Esophagus squamous epithelium (tissue), 4 donors: ENCODE measurements around the gene PEX7.
"Not testable (repeated sequence)": the region's sequence is repeated elsewhere in the genome, so short reads cannot be mapped to it uniquely, and the experiment has no call there.

Source experiments
- CTCF ChIP-seq, 6 experiments: fragments of 450-650 bp in 4 of 6; fragments of 200-600 bp in 2 of 6; sonication (generic) in 2 of 6; IDR thresholded peaks; one replicate each; pipeline ENCODE4 v1.5.1; 2016 to 2019; ENCODE audit warnings: antibody characterized with exemption in 6 of 6, mild to moderate bottlenecking in 4 of 6, moderate library complexity in 4 of 6
- POLR2A ChIP-seq, 4 donors: fragments of 450-650 bp; IDR thresholded peaks; one replicate each; pipeline ENCODE4 v1.6.1; 2017; ENCODE audit warnings: antibody characterized with exemption in 4 of 4, mild to moderate bottlenecking in 4 of 4, moderate library complexity in 3 of 4

- not testable (repeated sequence) for TF ChIP-seq CTCF, POLR2A (IDR thresholded peaks at IDR 0.05)
Observed at GRCh38 chr6:136949957-136950356, 127.6 kb downstream of the PEX7 start.
